B cell (primary cell): ENCODE data around the gene CASS4.

ENCODE experiments used
- CTCF ChIP-seq: fragments of 200-600 bp; IDR thresholded peaks from one replicate; pipeline ENCODE4 v1.8.0; 2022; ENCODE audit warnings: antibody characterized with exemption, mild to moderate bottlenecking
- EZH2 ChIP-seq: IDR thresholded peaks from 2 replicates; pipeline ENCODE4 v1.6.1; 2012; ENCODE audit warnings: borderline replicate concordance, low read depth, mild to moderate bottlenecking, moderate library complexity, low read length; ENCODE audit not compliant: insufficient read depth, poor library complexity, severe bottlenecking

- TF ChIP-seq CTCF = no peak
- no peak for TF ChIP-seq EZH2
These were observed 5.9 kb downstream of the CASS4 start for GRCh38 chr20:56417911-56418310.
